ENCODE measurements around the gene BZW1. TPM values are rescaled to one million over a fixed set of nuclear protein-coding genes. Genes with fewer than 3 reads are reported as not detected.

BZW1 gene
- total and polyA plus RNA-seq, 7 donors, result 52.5 to 223 (median 120) TPM

- peaks cover 18% of the 10 kb centered on the region for H3K4me1 ChIP-seq
- intact Hi-C loops (cut with DNase I), result loop anchor here in 1 of 2 donors (2.0 to 5.0 kb wide), 2 partner anchors 45 to 54 kb away; partner anchors contain the start of gene BZW1
- H3K36me3 ChIP-seq (ENCODE audit: insufficient read depth in 1 of 2, low read depth in 1 of 2), result no peaks in the 10 kb centered on the region
- WGBS, 3 donors, result 76 to 83% (median 78%) methylated on average over 8 of the region's 8 CpGs
- H3K4me3 ChIP-seq, result no peak overlapping the region
- no peak for TF ChIP-seq CTCF (IDR thresholded peaks at IDR 0.05)
- no peaks in the 10 kb centered on the region for H3K27me3 ChIP-seq (ENCODE audit: insufficient read depth in 3 of 3, low read length in 2 of 3)
- no peaks in the 10 kb centered on the region for H3K9me3 ChIP-seq
- peak; percentile 96 to 99 (median 97) for ATAC-seq
- peak overlapping the region; percentile 77 for H3K27ac ChIP-seq
- DNase-seq, result peak in 1 of 2 donors; percentile 59
Observed at GRCh38 chr2:200765995-200766660, 45.6 kb upstream of the BZW1 start.

GRCh38 chr2:200767111-200767885 is 44.4 kb upstream of the BZW1 start:
- DNase-seq (no peak), ATAC-seq (no peak)
- intact Hi-C loops (cut with DNase I), result loop anchor here in 1 of 2 donors (2.0 to 5.0 kb wide), 2 partner anchors 44 to 55 kb away; partner anchors contain the start of gene BZW1
- TF ChIP-seq CTCF (IDR thresholded peaks at IDR 0.05), result no peak
- Histone ChIP-seq H3K27ac (no peak overlapping the region), H3K27me3 (ENCODE audit: insufficient read depth in 3 of 3, low read length in 2 of 3) (no peaks in the 10 kb centered on the region), H3K36me3 (ENCODE audit: insufficient read depth in 1 of 2, low read depth in 1 of 2) (no peaks in the 10 kb centered on the region), H3K4me3 (no peak overlapping the region), H3K9me3 (no peaks in the 10 kb centered on the region), H3K4me1 (peaks cover 18% of the 10 kb centered on the region)
- WGBS, 3 donors, result 82 to 89% (median 85%) methylated on average over 12 of the region's 12 CpGs

GRCh38 chr2:200770847-200771246 is 40.9 kb upstream of the BZW1 start:
- intact Hi-C loops (cut with DNase I), result no loop called here
- Histone ChIP-seq H3K9me3 (no peaks in the 10 kb centered on the region), H3K4me1 (peaks cover 7% of the 10 kb centered on the region), H3K27ac (no peak overlapping the region), H3K4me3 (no peak overlapping the region), H3K36me3 (ENCODE audit: insufficient read depth in 1 of 2, low read depth in 1 of 2) (no peaks in the 10 kb centered on the region), H3K27me3 (ENCODE audit: insufficient read depth in 3 of 3, low read length in 2 of 3) (no peaks in the 10 kb centered on the region)
- no peak for ATAC-seq
- no peak for DNase-seq
- TF ChIP-seq CTCF (IDR thresholded peaks at IDR 0.05), result no peak
- WGBS, 3 donors, result 54 to 90% (median 66%) methylated on average over 6 of the region's 6 CpGs

GRCh38 chr2:200772620-200773019 is 39.1 kb upstream of the BZW1 start:
- Histone ChIP-seq H3K36me3 (ENCODE audit: insufficient read depth in 1 of 2, low read depth in 1 of 2) (no peaks in the 10 kb centered on the region), H3K27me3 (ENCODE audit: insufficient read depth in 3 of 3, low read length in 2 of 3) (no peaks in the 10 kb centered on the region), H3K9me3 (no peaks in the 10 kb centered on the region), H3K4me3 (no peak overlapping the region), H3K4me1 (no peaks in the 10 kb centered on the region), H3K27ac (no peak overlapping the region)
- DNase-seq, result no peak
- TF ChIP-seq CTCF (IDR thresholded peaks at IDR 0.05), result no peak
- intact Hi-C loops (cut with DNase I), result no loop called here
- no peak for ATAC-seq
- 68 to 91% (median 76%) methylated on average over 2 of the region's 2 CpGs for WGBS, 3 donors
